ENCODE results near the gene PBX2. TPM values are rescaled to one million over a fixed set of nuclear protein-coding genes. Genes with fewer than 3 reads are reported as not detected.

The PBX2 gene
- total and polyA plus RNA-seq, 2 experiments from 2014 or later, result 7.2 to 111 TPM

DNA sequence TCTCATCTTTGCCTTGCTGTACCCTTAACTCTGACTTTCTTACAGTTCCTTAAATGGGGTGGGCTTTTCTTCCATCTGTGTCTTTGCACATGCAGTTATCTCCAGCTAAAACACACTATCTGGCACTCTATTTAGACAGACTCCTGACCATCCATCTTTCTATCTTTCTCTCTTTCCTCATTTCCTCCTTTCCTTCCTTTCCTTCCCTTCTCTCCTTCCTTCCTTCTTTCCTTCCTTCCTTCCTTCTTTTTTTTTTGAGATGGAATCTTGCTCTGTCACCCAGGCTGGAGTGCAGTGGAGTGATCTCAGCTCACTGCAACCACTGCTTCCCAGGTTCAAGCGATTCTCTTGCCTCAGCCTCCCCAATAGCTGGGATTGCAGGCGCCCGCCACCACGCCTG is 25.6 kb upstream of the PBX2 start (continued):
- TF ChIP-seq REST (IDR thresholded peaks at IDR 0.05; ENCODE audit: unreplicated experiment) (no peak), JUNB (IDR thresholded peaks at IDR 0.05; ENCODE audit: unreplicated experiment) (no peak)

DNA sequence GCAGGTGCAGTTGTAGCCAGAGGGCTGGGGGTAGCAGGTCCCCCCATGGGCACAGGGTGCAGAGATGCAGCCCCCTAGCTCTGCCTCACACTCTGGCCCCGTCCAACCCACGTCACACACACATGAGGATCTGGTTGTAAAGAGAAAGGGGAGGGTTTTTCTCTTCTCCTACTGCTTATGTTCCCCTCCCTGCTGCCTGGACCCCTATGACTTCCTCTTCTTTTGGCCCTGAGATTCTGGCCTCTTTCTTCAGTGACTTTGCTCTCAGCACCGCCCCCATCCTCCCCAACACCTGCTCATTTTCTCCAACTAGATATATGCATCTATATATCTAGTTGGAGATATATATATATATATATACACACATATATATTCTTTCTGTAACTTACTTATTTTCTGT is 24.1 kb upstream of the PBX2 start:
- H3K4me1 Mint-ChIP-seq, result no peaks in the 10 kb centered on the region
- no peaks in the 10 kb centered on the region for H3K36me3 Mint-ChIP-seq (ENCODE audit: low read depth)
- peaks cover 12% of the 10 kb centered on the region for H3K27me3 Mint-ChIP-seq (ENCODE audit: insufficient read depth, low read depth, poor library complexity)
- no peaks in the 10 kb centered on the region for H3K36me3 ChIP-seq (ENCODE audit: insufficient read depth)
- no peak overlapping the region for H3K4me3 Mint-ChIP-seq
- H3K27ac ChIP-seq (ENCODE audit: low read depth), result no peak overlapping the region
- no peak for DNase-seq (ENCODE audit: low spot score)
- no peak overlapping the region for H3K27ac Mint-ChIP-seq
- H3K4me3 ChIP-seq, result no peak overlapping the region
- H4K20me1 ChIP-seq (replicated peaks; ENCODE audit: insufficient read depth), result no peaks in the 10 kb centered on the region
- no peak for ATAC-seq
- no peaks in the 10 kb centered on the region for H3K4me1 ChIP-seq (ENCODE audit: insufficient read depth)
- H3K27me3 ChIP-seq (ENCODE audit: insufficient read depth), result no peaks in the 10 kb centered on the region
- no peak overlapping the region for H2AFZ ChIP-seq
- TF ChIP-seq EZH2phosphoT487 (IDR thresholded peaks at IDR 0.05; ENCODE audit: unreplicated experiment), result no peak
- no peak for TF ChIP-seq POLR2AphosphoS5 (IDR thresholded peaks at IDR 0.05; ENCODE audit: low read depth)
- TF ChIP-seq ZNF331 (CRISPR knock-in tag; IDR thresholded peaks at IDR 0.05; ENCODE audit: low read depth), result no peak
- TF ChIP-seq NANOG (IDR thresholded peaks at IDR 0.05; ENCODE audit: borderline replicate concordance), result no peak
- no peak for TF ChIP-seq STAT1 (IDR thresholded peaks at IDR 0.05; ENCODE audit: unreplicated experiment)
- no peaks in the 10 kb centered on the region for H3K79me2 ChIP-seq (replicated peaks; ENCODE audit: insufficient read depth)
- H3F3A ChIP-seq (replicated peaks; ENCODE audit: low read depth), result no peaks in the 10 kb centered on the region
- no peaks in the 10 kb centered on the region; the same call in 2 of the 3 replicates for H3K9me3 Mint-ChIP-seq
- H3K9me2 ChIP-seq (ENCODE audit: insufficient read depth), result 0 out of 2 replicates have a peak, but pooled peaks cover 3% of the 10 kb centered on the region
- no peak overlapping the region for H3K4me2 ChIP-seq

DNA sequence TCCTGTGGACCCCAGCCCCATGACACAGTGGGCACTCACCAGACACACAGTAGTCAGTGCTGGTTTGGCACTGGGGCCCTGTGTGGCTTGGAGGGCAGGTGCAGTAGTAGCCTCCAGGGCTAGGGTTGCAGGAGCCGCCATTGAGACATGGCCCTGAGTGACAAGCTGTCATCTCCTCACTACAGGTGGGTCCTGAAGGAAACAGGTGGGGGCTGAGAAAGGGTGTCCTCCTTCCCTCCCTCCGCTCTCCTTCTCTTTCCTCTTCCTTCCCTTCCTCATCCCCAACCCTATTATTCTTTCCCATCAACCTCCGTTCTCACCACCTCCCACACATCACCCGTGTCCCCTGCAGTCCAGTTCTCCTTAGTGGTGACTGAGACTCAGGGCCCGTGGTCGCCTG is 23.6 kb upstream of the PBX2 start:
- H4K20me1 ChIP-seq (replicated peaks; ENCODE audit: insufficient read depth), result no peaks in the 10 kb centered on the region
- H3K9me3 Mint-ChIP-seq, result no peaks in the 10 kb centered on the region; the same call in 2 of the 3 replicates
- no peak overlapping the region for H3K27ac Mint-ChIP-seq
- H2AFZ ChIP-seq, result no peak overlapping the region
- no peaks in the 10 kb centered on the region for H3K4me1 ChIP-seq (ENCODE audit: insufficient read depth)
- H3K79me2 ChIP-seq (replicated peaks; ENCODE audit: insufficient read depth), result no peaks in the 10 kb centered on the region
- no peak overlapping the region for H3K4me3 ChIP-seq
- no peaks in the 10 kb centered on the region for H3F3A ChIP-seq (replicated peaks; ENCODE audit: low read depth)
- no peaks in the 10 kb centered on the region for H3K36me3 Mint-ChIP-seq (ENCODE audit: low read depth)
- 0 out of 2 replicates have a peak, but pooled peaks cover 3% of the 10 kb centered on the region for H3K9me2 ChIP-seq (ENCODE audit: insufficient read depth)
- H3K27me3 ChIP-seq (ENCODE audit: insufficient read depth), result no peaks in the 10 kb centered on the region
- no peaks in the 10 kb centered on the region for H3K36me3 ChIP-seq (ENCODE audit: insufficient read depth)
- DNase-seq (ENCODE audit: low spot score), result no peak
- H3K4me3 Mint-ChIP-seq, result no peak overlapping the region
- no peak for ATAC-seq
- peaks cover 13% of the 10 kb centered on the region for H3K27me3 Mint-ChIP-seq (ENCODE audit: insufficient read depth, low read depth, poor library complexity)
- H3K4me1 Mint-ChIP-seq, result no peaks in the 10 kb centered on the region
- no peak overlapping the region for H3K27ac ChIP-seq (ENCODE audit: low read depth)
- H3K4me2 ChIP-seq, result no peak overlapping the region
- TF ChIP-seq ZNF331 (CRISPR knock-in tag; IDR thresholded peaks at IDR 0.05; ENCODE audit: low read depth), result no peak
- TF ChIP-seq, protein P1, sequence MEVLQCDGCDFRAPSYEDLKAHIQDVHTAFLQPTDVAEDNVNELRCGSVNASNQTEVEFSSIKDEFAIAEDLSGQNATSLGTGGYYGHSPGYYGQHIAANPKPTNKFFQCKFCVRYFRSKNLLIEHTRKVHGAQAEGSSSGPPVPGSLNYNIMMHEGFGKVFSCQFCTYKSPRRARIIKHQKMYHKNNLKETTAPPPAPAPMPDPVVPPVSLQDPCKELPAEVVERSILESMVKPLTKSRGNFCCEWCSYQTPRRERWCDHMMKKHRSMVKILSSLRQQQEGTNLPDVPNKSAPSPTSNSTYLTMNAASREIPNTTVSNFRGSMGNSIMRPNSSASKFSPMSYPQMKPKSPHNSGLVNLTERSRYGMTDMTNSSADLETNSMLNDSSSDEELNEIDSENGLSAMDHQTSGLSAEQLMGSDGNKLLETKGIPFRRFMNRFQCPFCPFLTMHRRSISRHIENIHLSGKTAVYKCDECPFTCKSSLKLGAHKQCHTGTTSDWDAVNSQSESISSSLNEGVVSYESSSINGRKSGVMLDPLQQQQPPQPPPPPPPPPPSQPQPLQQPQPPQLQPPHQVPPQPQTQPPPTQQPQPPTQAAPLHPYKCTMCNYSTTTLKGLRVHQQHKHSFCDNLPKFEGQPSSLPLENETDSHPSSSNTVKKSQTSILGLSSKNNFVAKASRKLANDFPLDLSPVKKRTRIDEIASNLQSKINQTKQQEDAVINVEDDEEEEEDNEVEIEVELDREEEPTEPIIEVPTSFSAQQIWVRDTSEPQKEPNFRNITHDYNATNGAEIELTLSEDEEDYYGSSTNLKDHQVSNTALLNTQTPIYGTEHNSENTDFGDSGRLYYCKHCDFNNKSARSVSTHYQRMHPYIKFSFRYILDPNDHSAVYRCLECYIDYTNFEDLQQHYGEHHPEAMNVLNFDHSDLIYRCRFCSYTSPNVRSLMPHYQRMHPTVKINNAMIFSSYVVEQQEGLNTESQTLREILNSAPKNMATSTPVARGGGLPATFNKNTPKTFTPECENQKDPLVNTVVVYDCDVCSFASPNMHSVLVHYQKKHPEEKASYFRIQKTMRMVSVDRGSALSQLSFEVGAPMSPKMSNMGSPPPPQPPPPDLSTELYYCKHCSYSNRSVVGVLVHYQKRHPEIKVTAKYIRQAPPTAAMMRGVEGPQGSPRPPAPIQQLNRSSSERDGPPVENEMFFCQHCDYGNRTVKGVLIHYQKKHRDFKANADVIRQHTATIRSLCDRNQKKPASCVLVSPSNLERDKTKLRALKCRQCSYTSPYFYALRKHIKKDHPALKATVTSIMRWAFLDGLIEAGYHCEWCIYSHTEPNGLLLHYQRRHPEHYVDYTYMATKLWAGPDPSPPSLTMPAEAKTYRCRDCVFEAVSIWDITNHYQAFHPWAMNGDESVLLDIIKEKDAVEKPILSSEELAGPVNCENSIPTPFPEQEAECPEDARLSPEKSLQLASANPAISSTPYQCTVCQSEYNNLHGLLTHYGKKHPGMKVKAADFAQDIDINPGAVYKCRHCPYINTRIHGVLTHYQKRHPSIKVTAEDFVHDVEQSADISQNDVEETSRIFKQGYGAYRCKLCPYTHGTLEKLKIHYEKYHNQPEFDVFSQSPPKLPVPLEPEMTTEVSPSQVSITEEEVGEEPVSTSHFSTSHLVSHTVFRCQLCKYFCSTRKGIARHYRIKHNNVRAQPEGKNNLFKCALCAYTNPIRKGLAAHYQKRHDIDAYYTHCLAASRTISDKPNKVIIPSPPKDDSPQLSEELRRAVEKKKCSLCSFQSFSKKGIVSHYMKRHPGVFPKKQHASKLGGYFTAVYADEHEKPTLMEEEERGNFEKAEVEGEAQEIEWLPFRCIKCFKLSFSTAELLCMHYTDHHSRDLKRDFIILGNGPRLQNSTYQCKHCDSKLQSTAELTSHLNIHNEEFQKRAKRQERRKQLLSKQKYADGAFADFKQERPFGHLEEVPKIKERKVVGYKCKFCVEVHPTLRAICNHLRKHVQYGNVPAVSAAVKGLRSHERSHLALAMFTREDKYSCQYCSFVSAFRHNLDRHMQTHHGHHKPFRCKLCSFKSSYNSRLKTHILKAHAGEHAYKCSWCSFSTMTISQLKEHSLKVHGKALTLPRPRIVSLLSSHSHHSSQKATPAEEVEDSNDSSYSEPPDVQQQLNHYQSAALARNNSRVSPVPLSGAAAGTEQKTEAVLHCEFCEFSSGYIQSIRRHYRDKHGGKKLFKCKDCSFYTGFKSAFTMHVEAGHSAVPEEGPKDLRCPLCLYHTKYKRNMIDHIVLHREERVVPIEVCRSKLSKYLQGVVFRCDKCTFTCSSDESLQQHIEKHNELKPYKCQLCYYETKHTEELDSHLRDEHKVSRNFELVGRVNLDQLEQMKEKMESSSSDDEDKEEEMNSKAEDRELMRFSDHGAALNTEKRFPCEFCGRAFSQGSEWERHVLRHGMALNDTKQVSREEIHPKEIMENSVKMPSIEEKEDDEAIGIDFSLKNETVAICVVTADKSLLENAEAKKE (CRISPR knock-in tag; IDR thresholded peaks at IDR 0.05), result no peak
- TF ChIP-seq JUNB (IDR thresholded peaks at IDR 0.05; ENCODE audit: unreplicated experiment), result no peak
